HL-60/S4 treated with retinoic acid at 250 ng/mL for 4 days and 3 days (cell line): ENCODE data around the gene FABP7.

ENCODE experiments used
- in situ Hi-C: fragments of 300-500 bp; cut with MboI; formaldehyde crosslinking; loops from 2 replicates; pipeline ENCODE4 v1.7.0; 2022; ENCODE audit warnings: low sequenced_read_pairs

FABP7 gene

GRCh38 chr6:122832459-122832858 is 52.9 kb downstream of the FABP7 start:
- in situ Hi-C loops, result loop anchor here (10.0 to 25.0 kb wide), 2 partner anchors 98 to 345 kb away; no protein-coding TSS in a partner anchor

- in situ Hi-C loops, result loop anchor here (10.0 to 25.0 kb wide), 2 partner anchors 98 to 346 kb away; no protein-coding TSS in a partner anchor
Observed at GRCh38 chr6:122833021-122833491, 53.5 kb downstream of the FABP7 start.
